Coronary artery (tissue), 2 donors: ENCODE data around the gene PPP3R1.

Experiments
- DNase-seq: peaks from one replicate; pipeline ENCODE4 v3.0.0-alpha.2; 2017; ENCODE audit warnings: low spot score
- H3K27ac ChIP-seq, 2 donors: fragments of 200-600 bp; sonication (generic); one replicate each; pipeline ENCODE4 v1.5.1; 2016 to 2019
- H3K4me3 ChIP-seq: fragments of 200-600 bp; sonication (generic); 2 replicates; pipeline ENCODE4 v1.5.1; 2016; ENCODE audit warnings: mild to moderate bottlenecking, moderate library complexity
- CTCF ChIP-seq: fragments of 200-600 bp; sonication (generic); IDR thresholded peaks from one replicate; pipeline ENCODE4 v1.5.1; 2019; ENCODE audit warnings: antibody characterized with exemption

PPP3R1 gene

GRCh38 chr2:68266655-68267054, 14.3 kb upstream of the PPP3R1 start:
- Histone ChIP-seq H3K4me3 (no peak overlapping the region), H3K27ac (no peak overlapping the region)
- no peak for TF ChIP-seq CTCF
- no peak for DNase-seq

- TF ChIP-seq CTCF = no peak
- Histone ChIP-seq H3K4me3 (no peak overlapping the region), H3K27ac (no peak overlapping the region)
- DNase-seq = no peak
Observed at GRCh38 chr2:68263632-68264031, 11.3 kb upstream of the PPP3R1 start.

GRCh38 chr2:68258851-68259250, 6.5 kb upstream of the PPP3R1 start:
- TF ChIP-seq CTCF = no peak
- H3K27ac ChIP-seq = no peak overlapping the region
- H3K4me3 ChIP-seq = no peak overlapping the region
- no peak for DNase-seq

GRCh38 chr2:68256093-68256450, 3.7 kb upstream of the PPP3R1 start:
- TF ChIP-seq CTCF = no peak
- DNase-seq = no peak
- no peak overlapping the region for H3K27ac ChIP-seq
- no peak overlapping the region for H3K4me3 ChIP-seq

GRCh38 chr2:68253219-68254068, 1.1 kb upstream of the PPP3R1 start:
- TF ChIP-seq CTCF = no peak
- Histone ChIP-seq H3K27ac (peak overlapping the region; percentile 96 to 99), H3K4me3 (peak overlapping the region; percentile 78)
- DNase-seq = no peak

GRCh38 chr2:68251855-68252399, 405 bp downstream of the PPP3R1 start:
- peak overlapping the region; percentile 78 for H3K4me3 ChIP-seq
- TF ChIP-seq CTCF = no peak
- peak overlapping the region; percentile 96 to 99 for H3K27ac ChIP-seq
- DNase-seq = peak; percentile 74
